ENCODE data around the gene RASSF5.

Gene RASSF5

GRCh38 chr1:206541236-206541833 lies 34.0 kb downstream of the RASSF5 start:
- intact Hi-C loops (cut with DNase I; ENCODE audit: low total_unique reads) = loop anchor here (5.0 kb wide), 1 partner anchor 54 kb away; no protein-coding TSS in a partner anchor
- no peak for TF ChIP-seq CTCF (IDR thresholded peaks at IDR 0.05)
- Histone ChIP-seq H3K4me3 (no peak overlapping the region), H3K9me3 (no peaks in the 10 kb centered on the region), H3K36me3 (no peaks in the 10 kb centered on the region), H3K27ac (peak overlapping the region; percentile 70 to 75), H3K4me1 (peaks cover 0 to 31% (median 28%) of the 10 kb centered on the region in 4 donors), H3K27me3 (no peaks in the 10 kb centered on the region)
- no peak for DNase-seq

- DNase-seq = peak; percentile 58 to 77
- no peak overlapping the region for H3K27ac ChIP-seq
- TF ChIP-seq CTCF (IDR thresholded peaks at IDR 0.05) = peak; percentile 68 to 87
- intact Hi-C loops (cut with DNase I; ENCODE audit: low total_unique reads) = loop anchor here (5.0 kb wide), 2 partner anchors 38 to 57 kb away; no protein-coding TSS in a partner anchor
- H3K4me1 ChIP-seq = peaks cover 0 to 24% (median 21%) of the 10 kb centered on the region in 4 donors
- H3K9me3 ChIP-seq = no peaks in the 10 kb centered on the region
- H3K36me3 ChIP-seq = no peaks in the 10 kb centered on the region
- H3K4me3 ChIP-seq = no peak overlapping the region
- no peaks in the 10 kb centered on the region for H3K27me3 ChIP-seq
These were observed 37.4 kb downstream of the RASSF5 start for GRCh38 chr1:206544562-206545257.

- Histone ChIP-seq H3K27me3 (no peaks in the 10 kb centered on the region), H3K4me3 (no peak overlapping the region), H3K27ac (no peak overlapping the region), H3K9me3 (no peaks in the 10 kb centered on the region), H3K4me1 (peaks cover 0 to 18% (median 15%) of the 10 kb centered on the region in 4 donors), H3K36me3 (no peaks in the 10 kb centered on the region)
- TF ChIP-seq CTCF (IDR thresholded peaks at IDR 0.05) = no peak
- intact Hi-C loops (cut with DNase I; ENCODE audit: low total_unique reads) = loop anchor here (5.0 kb wide), 1 partner anchor 37 kb away; no protein-coding TSS in a partner anchor
- DNase-seq = no peak
These were observed 38.0 kb downstream of the RASSF5 start for GRCh38 chr1:206545351-206545750.

GRCh38 chr1:206547104-206547503 lies 39.8 kb downstream of the RASSF5 start:
- DNase-seq = no peak
- no peak for TF ChIP-seq CTCF (IDR thresholded peaks at IDR 0.05)
- H3K4me1 ChIP-seq = peaks cover 0 to 7% (median 5%) of the 10 kb centered on the region in 4 donors
- intact Hi-C loops (cut with DNase I; ENCODE audit: low total_unique reads) = loop anchor here (5.0 kb wide), 1 partner anchor 35 kb away; no protein-coding TSS in a partner anchor
- H3K4me3 ChIP-seq = no peak overlapping the region
- H3K9me3 ChIP-seq = no peaks in the 10 kb centered on the region
- H3K36me3 ChIP-seq = no peaks in the 10 kb centered on the region
- no peak overlapping the region for H3K27ac ChIP-seq
- H3K27me3 ChIP-seq = no peaks in the 10 kb centered on the region

- Histone ChIP-seq H3K9me3 (no peaks in the 10 kb centered on the region), H3K4me3 (no peak overlapping the region), H3K27ac (no peak overlapping the region), H3K27me3 (no peaks in the 10 kb centered on the region), H3K36me3 (no peaks in the 10 kb centered on the region), H3K4me1 (peaks cover 0 to 6% (median 3%) of the 10 kb centered on the region in 4 donors)
- TF ChIP-seq CTCF (IDR thresholded peaks at IDR 0.05) = no peak
- intact Hi-C loops (cut with DNase I; ENCODE audit: low total_unique reads) = no loop called here
- no peak for DNase-seq
These were observed 43.1 kb downstream of the RASSF5 start for GRCh38 chr1:206550446-206550845.
